GM23338 (cell line): ENCODE measurements around the gene GTF3C1. TPM values are rescaled to one million over a fixed set of nuclear protein-coding genes. Genes with fewer than 3 reads are reported as not detected.

Source experiments
- ATAC-seq: fragments of 200-7000 bp; cut with Tn5 transposase; 3 replicates; pipeline ENCODE4 v1.9.1; 2020
- DNase-seq: peaks from one replicate; pipeline ENCODE4 v3.0.0-alpha.2; 2015; ENCODE audit warnings: low spot score
- H2AFZ ChIP-seq: fragments of 200-600 bp; sonication (generic); 2 replicates; pipeline ENCODE4 v1.8.0; 2016; ENCODE audit warnings: antibody characterized with exemption, mild to moderate bottlenecking, moderate library complexity
- H3F3A ChIP-seq: fragments of 200-600 bp; sonication (generic); replicated peaks from 2 replicates; pipeline ENCODE4 v1.8.0; 2017; ENCODE audit warnings: antibody characterized with exemption, mixed run types, low read depth
- H3K27ac ChIP-seq: fragments of 200-600 bp; sonication (generic); 2 replicates; pipeline ENCODE4 v1.6.1; 2016; ENCODE audit warnings: low read depth
- H3K27me3 ChIP-seq: fragments of 200-600 bp; sonication (generic); 2 replicates; pipeline ENCODE4 v1.8.0; 2016; ENCODE audit warnings: mild to moderate bottlenecking, mixed run types, moderate library complexity; ENCODE audit not compliant: insufficient read depth
- H3K36me3 ChIP-seq: fragments of 200-600 bp; sonication (generic); 2 replicates; pipeline ENCODE4 v1.8.0; 2016; ENCODE audit warnings: mild to moderate bottlenecking; ENCODE audit not compliant: insufficient read depth
- H3K4me1 ChIP-seq: fragments of 200-600 bp; sonication (generic); 2 replicates; pipeline ENCODE4 v1.8.0; 2016; ENCODE audit warnings: mild to moderate bottlenecking, moderate library complexity; ENCODE audit not compliant: insufficient read depth
- H3K4me2 ChIP-seq: fragments of 200-600 bp; sonication (generic); 2 replicates; pipeline ENCODE4 v1.7.1; 2017; ENCODE audit warnings: mixed run types
- H3K4me3 ChIP-seq: fragments of 200-600 bp; sonication (generic); 2 replicates; pipeline ENCODE4 v1.6.1; 2016; ENCODE audit warnings: mixed run types
- H3K79me2 ChIP-seq: fragments of 200-600 bp; sonication (generic); replicated peaks from 2 replicates; pipeline ENCODE4 v1.8.0; 2017; ENCODE audit warnings: mild to moderate bottlenecking; ENCODE audit not compliant: insufficient read depth
- H3K9me2 ChIP-seq: fragments of 200-600 bp; sonication (generic); 2 replicates; pipeline ENCODE4 v1.8.0; 2017; ENCODE audit not compliant: insufficient read depth
- H4K20me1 ChIP-seq: fragments of 200-600 bp; sonication (generic); replicated peaks from 2 replicates; pipeline ENCODE4 v1.8.0; 2017; ENCODE audit warnings: mild to moderate bottlenecking; ENCODE audit not compliant: insufficient read depth
- H3K27ac Mint-ChIP-seq: 2 replicates; pipeline ENCODE4 v1.8.0; 2020; ENCODE audit warnings: inconsistent platforms, mild to moderate bottlenecking, moderate library complexity, mixed read lengths
- H3K27me3 Mint-ChIP-seq: 3 replicates; pipeline ENCODE4 v1.8.0; 2022; ENCODE audit warnings: low read depth, mild to moderate bottlenecking, moderate library complexity, mixed read lengths, inconsistent platforms; ENCODE audit not compliant: insufficient read depth, poor library complexity
- H3K36me3 Mint-ChIP-seq: 3 replicates; pipeline ENCODE4 v1.8.0; 2021; ENCODE audit warnings: low read depth, mild to moderate bottlenecking, inconsistent platforms, moderate library complexity, mixed read lengths
- H3K4me1 Mint-ChIP-seq: 3 replicates; pipeline ENCODE4 v1.8.0; 2020; ENCODE audit warnings: mild to moderate bottlenecking, inconsistent platforms, mixed read lengths
- H3K4me3 Mint-ChIP-seq: 3 replicates; pipeline ENCODE4 v1.8.0; 2021; ENCODE audit warnings: moderate library complexity, mild to moderate bottlenecking, inconsistent platforms, mixed read lengths
- H3K9me3 Mint-ChIP-seq: 3 replicates; pipeline ENCODE4 v1.8.0; 2020; ENCODE audit warnings: moderate library complexity, mild to moderate bottlenecking, inconsistent platforms, mixed read lengths
- CREB1 ChIP-seq: fragments of 250-450 bp; sonication (Bioruptor Pico); IDR thresholded peaks from 2 replicates; pipeline ENCODE4 v1.5.0; 2020; ENCODE audit warnings: low read depth, mild to moderate bottlenecking, moderate library complexity
- EZH2 ChIP-seq: fragments of 200-600 bp; sonication (generic); IDR thresholded peaks from one replicate; pipeline ENCODE4 v1.8.0; 2017; ENCODE audit warnings: antibody characterized with exemption, mild to moderate bottlenecking, low read depth; ENCODE audit not compliant: unreplicated experiment
- EZH2phosphoT487 ChIP-seq: fragments of 200-600 bp; sonication (generic); IDR thresholded peaks from one replicate; pipeline ENCODE4 v1.8.1; 2018; ENCODE audit warnings: antibody characterized with exemption; ENCODE audit not compliant: unreplicated experiment
- JUNB ChIP-seq: IDR thresholded peaks from one replicate; pipeline ENCODE4 v1.6.1; 2016; ENCODE audit warnings: antibody characterized with exemption; ENCODE audit not compliant: unreplicated experiment
- NANOG ChIP-seq: IDR thresholded peaks from 2 replicates; pipeline ENCODE4 v1.6.1; 2016; ENCODE audit warnings: antibody characterized with exemption, borderline replicate concordance
- POLR2AphosphoS5 ChIP-seq: IDR thresholded peaks from 2 replicates; pipeline ENCODE4 v1.6.1; 2016; ENCODE audit warnings: antibody characterized with exemption, low read depth
- STAT1 ChIP-seq: IDR thresholded peaks from one replicate; pipeline ENCODE4 v1.6.1; 2016; ENCODE audit warnings: antibody characterized with exemption; ENCODE audit not compliant: unreplicated experiment
- ZNF114 ChIP-seq: fragments of 250-450 bp; sonication (Bioruptor Pico); IDR thresholded peaks from 2 replicates; pipeline ENCODE4 v1.5.0; 2020; ENCODE audit warnings: mild to moderate bottlenecking, moderate library complexity
- ZNF331 ChIP-seq: fragments of 250-450 bp; sonication (Bioruptor Pico); IDR thresholded peaks from 2 replicates; pipeline ENCODE4 v1.5.0; 2020; ENCODE audit warnings: low read depth, mild to moderate bottlenecking, moderate library complexity
- ZNF462 ChIP-seq: fragments of 250-450 bp; sonication (Bioruptor Pico); IDR thresholded peaks from 2 replicates; pipeline ENCODE4 v1.5.0; 2020; ENCODE audit warnings: mild to moderate bottlenecking, moderate library complexity
- polyA plus RNA-seq: library from polyadenylated mRNA; unstranded; fragments of >200 nt; fragmentation: Nextera tagmentation; extraction: Ambion mirVana; gene quantifications from 2 replicates; pipeline ENCODE4 v1.2.1, GENCODE V29; 2016
- total RNA-seq: library from RNA; depleted of rRNA; stranded (reverse); fragments of >200 nt; shearing (Covaris generic); gene quantifications from 2 replicates; pipeline ENCODE4 v1.2.3, GENCODE V29; 2014
- TF ChIP-seq, protein P1 (sequence below): IDR thresholded peaks from 2 replicates; pipeline ENCODE4 v1.6.1; 2016; ENCODE audit warnings: antibody characterized with exemption
- TF ChIP-seq, protein P2 (sequence below), 2 experiments: fragments of 200-600 bp in 1 of 2; sonication (generic) in 1 of 2; conservative IDR thresholded peaks; 2 replicates each; pipeline versions ENCODE4 v1.5.1 to v1.6.1; 2016 to 2017; ENCODE audit warnings: antibody characterized with exemption in 2 of 2, low read depth in 2 of 2, mild to moderate bottlenecking in 2 of 2, moderate library complexity in 1 of 2
- TF ChIP-seq, protein P3 (sequence below): IDR thresholded peaks from one replicate; pipeline ENCODE4 v1.6.1; 2018; ENCODE audit warnings: antibody characterized with exemption; ENCODE audit not compliant: unreplicated experiment

Gene GTF3C1
- total and polyA plus RNA-seq, 2 experiments from 2014 or later, result 78.5 to 138 TPM

- peaks cover 3% of the 10 kb centered on the region for H4K20me1 ChIP-seq
- no peaks in the 10 kb centered on the region for H3K4me1 ChIP-seq
- no peaks in the 10 kb centered on the region for H3K9me3 Mint-ChIP-seq
- TF ChIP-seq, protein P1, sequence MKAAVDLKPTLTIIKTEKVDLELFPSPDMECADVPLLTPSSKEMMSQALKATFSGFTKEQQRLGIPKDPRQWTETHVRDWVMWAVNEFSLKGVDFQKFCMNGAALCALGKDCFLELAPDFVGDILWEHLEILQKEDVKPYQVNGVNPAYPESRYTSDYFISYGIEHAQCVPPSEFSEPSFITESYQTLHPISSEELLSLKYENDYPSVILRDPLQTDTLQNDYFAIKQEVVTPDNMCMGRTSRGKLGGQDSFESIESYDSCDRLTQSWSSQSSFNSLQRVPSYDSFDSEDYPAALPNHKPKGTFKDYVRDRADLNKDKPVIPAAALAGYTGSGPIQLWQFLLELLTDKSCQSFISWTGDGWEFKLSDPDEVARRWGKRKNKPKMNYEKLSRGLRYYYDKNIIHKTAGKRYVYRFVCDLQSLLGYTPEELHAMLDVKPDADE, result no peak
- TF ChIP-seq ZNF462 (CRISPR knock-in tag) (no peak), CREB1 (CRISPR knock-in tag) (no peak), POLR2AphosphoS5 (no peak), STAT1 (no peak), EZH2 (no peak), JUNB (no peak), NANOG (no peak), ZNF331 (CRISPR knock-in tag) (no peak), EZH2phosphoT487 (no peak), ZNF114 (CRISPR knock-in tag) (no peak)
- TF ChIP-seq, protein P2, sequence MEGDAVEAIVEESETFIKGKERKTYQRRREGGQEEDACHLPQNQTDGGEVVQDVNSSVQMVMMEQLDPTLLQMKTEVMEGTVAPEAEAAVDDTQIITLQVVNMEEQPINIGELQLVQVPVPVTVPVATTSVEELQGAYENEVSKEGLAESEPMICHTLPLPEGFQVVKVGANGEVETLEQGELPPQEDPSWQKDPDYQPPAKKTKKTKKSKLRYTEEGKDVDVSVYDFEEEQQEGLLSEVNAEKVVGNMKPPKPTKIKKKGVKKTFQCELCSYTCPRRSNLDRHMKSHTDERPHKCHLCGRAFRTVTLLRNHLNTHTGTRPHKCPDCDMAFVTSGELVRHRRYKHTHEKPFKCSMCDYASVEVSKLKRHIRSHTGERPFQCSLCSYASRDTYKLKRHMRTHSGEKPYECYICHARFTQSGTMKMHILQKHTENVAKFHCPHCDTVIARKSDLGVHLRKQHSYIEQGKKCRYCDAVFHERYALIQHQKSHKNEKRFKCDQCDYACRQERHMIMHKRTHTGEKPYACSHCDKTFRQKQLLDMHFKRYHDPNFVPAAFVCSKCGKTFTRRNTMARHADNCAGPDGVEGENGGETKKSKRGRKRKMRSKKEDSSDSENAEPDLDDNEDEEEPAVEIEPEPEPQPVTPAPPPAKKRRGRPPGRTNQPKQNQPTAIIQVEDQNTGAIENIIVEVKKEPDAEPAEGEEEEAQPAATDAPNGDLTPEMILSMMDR (conservative IDR thresholded peaks at IDR 0.05; ENCODE audit: low read depth in 2 of 2), result no peak
- TF ChIP-seq, protein P3, sequence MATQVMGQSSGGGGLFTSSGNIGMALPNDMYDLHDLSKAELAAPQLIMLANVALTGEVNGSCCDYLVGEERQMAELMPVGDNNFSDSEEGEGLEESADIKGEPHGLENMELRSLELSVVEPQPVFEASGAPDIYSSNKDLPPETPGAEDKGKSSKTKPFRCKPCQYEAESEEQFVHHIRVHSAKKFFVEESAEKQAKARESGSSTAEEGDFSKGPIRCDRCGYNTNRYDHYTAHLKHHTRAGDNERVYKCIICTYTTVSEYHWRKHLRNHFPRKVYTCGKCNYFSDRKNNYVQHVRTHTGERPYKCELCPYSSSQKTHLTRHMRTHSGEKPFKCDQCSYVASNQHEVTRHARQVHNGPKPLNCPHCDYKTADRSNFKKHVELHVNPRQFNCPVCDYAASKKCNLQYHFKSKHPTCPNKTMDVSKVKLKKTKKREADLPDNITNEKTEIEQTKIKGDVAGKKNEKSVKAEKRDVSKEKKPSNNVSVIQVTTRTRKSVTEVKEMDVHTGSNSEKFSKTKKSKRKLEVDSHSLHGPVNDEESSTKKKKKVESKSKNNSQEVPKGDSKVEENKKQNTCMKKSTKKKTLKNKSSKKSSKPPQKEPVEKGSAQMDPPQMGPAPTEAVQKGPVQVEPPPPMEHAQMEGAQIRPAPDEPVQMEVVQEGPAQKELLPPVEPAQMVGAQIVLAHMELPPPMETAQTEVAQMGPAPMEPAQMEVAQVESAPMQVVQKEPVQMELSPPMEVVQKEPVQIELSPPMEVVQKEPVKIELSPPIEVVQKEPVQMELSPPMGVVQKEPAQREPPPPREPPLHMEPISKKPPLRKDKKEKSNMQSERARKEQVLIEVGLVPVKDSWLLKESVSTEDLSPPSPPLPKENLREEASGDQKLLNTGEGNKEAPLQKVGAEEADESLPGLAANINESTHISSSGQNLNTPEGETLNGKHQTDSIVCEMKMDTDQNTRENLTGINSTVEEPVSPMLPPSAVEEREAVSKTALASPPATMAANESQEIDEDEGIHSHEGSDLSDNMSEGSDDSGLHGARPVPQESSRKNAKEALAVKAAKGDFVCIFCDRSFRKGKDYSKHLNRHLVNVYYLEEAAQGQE, result no peak
- no peaks in the 10 kb centered on the region for H3K4me1 Mint-ChIP-seq
- no peak overlapping the region for H3K27ac ChIP-seq
- no peaks in the 10 kb centered on the region for H3F3A ChIP-seq
- ATAC-seq, result no peak
- peaks cover 93% of the 10 kb centered on the region for H3K36me3 Mint-ChIP-seq
- no peak overlapping the region for H3K4me3 Mint-ChIP-seq
- H3K4me3 ChIP-seq, result no peak overlapping the region
- no peaks in the 10 kb centered on the region for H3K27me3 ChIP-seq
- no peak for DNase-seq
- H3K79me2 ChIP-seq, result no peaks in the 10 kb centered on the region
- no peak overlapping the region for H2AFZ ChIP-seq
- H3K27me3 Mint-ChIP-seq, result peaks cover 8% of the 10 kb centered on the region
- H3K4me2 ChIP-seq, result no peak overlapping the region
- H3K36me3 ChIP-seq, result peaks cover 30% of the 10 kb centered on the region
- H3K27ac Mint-ChIP-seq, result no peak overlapping the region; the same call in 1 of the 2 replicates
- no peaks in the 10 kb centered on the region for H3K9me2 ChIP-seq
These were observed 64.6 kb downstream of the GTF3C1 start for GRCh38 chr16:27485126-27485525.
